GM10266 (cell line): ENCODE measurements around the gene TANGO2.

Source experiments
- DNase-seq: peaks from one replicate; pipeline ENCODE4 v3.0.0; 2012; ENCODE audit errors: extremely low spot score
- TF ChIP-seq, protein P1 (sequence below): IDR thresholded peaks from 2 replicates; pipeline ENCODE4 v1.5.1; 2012; ENCODE audit warnings: mild to moderate bottlenecking, low read depth; ENCODE audit not compliant: control insufficient read depth, insufficient read depth; ENCODE audit errors: missing control alignments

Gene TANGO2

GRCh38 chr22:20061481-20061861 is 40.6 kb downstream of the TANGO2 start:
- DNase-seq = no peak
- TF ChIP-seq, protein P1, sequence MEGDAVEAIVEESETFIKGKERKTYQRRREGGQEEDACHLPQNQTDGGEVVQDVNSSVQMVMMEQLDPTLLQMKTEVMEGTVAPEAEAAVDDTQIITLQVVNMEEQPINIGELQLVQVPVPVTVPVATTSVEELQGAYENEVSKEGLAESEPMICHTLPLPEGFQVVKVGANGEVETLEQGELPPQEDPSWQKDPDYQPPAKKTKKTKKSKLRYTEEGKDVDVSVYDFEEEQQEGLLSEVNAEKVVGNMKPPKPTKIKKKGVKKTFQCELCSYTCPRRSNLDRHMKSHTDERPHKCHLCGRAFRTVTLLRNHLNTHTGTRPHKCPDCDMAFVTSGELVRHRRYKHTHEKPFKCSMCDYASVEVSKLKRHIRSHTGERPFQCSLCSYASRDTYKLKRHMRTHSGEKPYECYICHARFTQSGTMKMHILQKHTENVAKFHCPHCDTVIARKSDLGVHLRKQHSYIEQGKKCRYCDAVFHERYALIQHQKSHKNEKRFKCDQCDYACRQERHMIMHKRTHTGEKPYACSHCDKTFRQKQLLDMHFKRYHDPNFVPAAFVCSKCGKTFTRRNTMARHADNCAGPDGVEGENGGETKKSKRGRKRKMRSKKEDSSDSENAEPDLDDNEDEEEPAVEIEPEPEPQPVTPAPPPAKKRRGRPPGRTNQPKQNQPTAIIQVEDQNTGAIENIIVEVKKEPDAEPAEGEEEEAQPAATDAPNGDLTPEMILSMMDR = no peak

DNA sequence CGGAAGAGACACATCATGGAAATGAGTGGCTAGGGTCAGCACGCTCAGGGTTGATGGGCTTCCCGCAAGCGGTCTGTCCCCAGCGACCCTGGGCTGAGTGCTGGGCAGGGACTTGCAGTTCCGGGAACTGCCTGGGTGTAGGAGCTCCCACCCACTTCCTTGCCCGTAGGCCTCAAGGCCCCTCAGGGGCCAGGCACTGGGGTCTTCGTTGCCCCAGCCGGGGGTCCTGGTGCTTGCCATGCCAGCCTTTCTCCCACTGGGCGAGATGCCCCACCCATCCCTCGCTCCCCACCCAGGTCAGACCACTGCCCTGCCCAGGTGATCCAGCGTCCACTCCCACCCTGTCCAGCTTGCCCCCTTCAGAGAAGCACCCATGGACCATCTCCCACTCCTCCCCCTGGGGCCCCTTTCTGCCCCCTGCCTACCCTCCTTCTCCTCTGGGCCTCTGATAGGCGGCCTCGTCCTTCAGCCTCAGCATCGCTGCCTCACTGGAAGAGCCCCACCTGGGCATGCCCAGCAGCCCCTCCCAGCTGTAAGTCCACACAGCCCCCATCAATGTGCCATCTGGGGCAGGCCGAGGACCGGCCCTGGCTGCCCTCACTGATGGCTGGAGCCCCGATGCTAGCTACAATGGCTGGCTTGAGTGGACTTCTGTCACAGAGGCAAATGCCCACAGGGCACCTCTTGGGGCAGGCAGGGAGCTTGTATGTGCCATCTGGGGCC is 41.3 kb downstream of the TANGO2 start:
- TF ChIP-seq, protein P1 = no peak

GRCh38 chr22:20062766-20063083 is 41.8 kb downstream of the TANGO2 start:
- no peak for DNase-seq
- TF ChIP-seq, protein P1 = no peak

More for the DNA sequence above, 41.3 kb downstream of the TANGO2 start:
- no peak for DNase-seq

- no peak for DNase-seq
- TF ChIP-seq, protein P1 = no peak
Measured at GRCh38 chr22:20063271-20064139, 42.6 kb downstream of the TANGO2 start.

- no peak for DNase-seq
- TF ChIP-seq, protein P1 = no peak
Measured at GRCh38 chr22:20064140-20064480, 43.2 kb downstream of the TANGO2 start.

GRCh38 chr22:20064545-20065262 is 43.8 kb downstream of the TANGO2 start:
- TF ChIP-seq, protein P1 = no peak
- no peak for DNase-seq
